H1 (cell line): ENCODE results near the gene HS1BP3. TPM values are rescaled to one million over a fixed set of nuclear protein-coding genes. Genes with fewer than 3 reads are reported as not detected.

Experiments
- CTCF ChIA-PET: fragments of 300-600 bp; sonication (Branson Sonifier 250); formaldehyde crosslinking; loops from one replicate; lab custom pipeline; 2021; ENCODE audit not compliant: partially characterized antibody; lab: Charles Lee
- POLR2A ChIA-PET: fragments of 300-600 bp; sonication (Branson Sonifier 250); formaldehyde crosslinking; loops from one replicate; lab custom pipeline; 2021; ENCODE audit warnings: inconsistent platforms; ENCODE audit not compliant: partially characterized antibody; lab: Charles Lee
- DNase-seq, 2 experiments: peaks; one replicate each; pipeline versions ENCODE4 v3.0.0 to v3.0.0-alpha.2; 2010 to 2022; ENCODE audit warnings: low spot score in 2 of 2, low read depth in 1 of 2, mixed read lengths in 1 of 2
- FAIRE-seq: peaks from 2 replicates; lab custom pipeline; 2011; peaks lifted over from hg19 to GRCh38; lab: Jason Lieb, UNC
- H2AFZ ChIP-seq: 2 replicates; pipeline ENCODE4 v1.8.1; 2012; ENCODE audit warnings: low read length, inconsistent platforms
- H2AK5ac ChIP-seq: 2 replicates; pipeline ENCODE4 v1.6.1; 2013; ENCODE audit warnings: low read depth, low read length
- H2BK120ac ChIP-seq: replicated peaks from 2 replicates; pipeline ENCODE3; 2013; ENCODE audit warnings: low read depth, low read length, inconsistent platforms
- H2BK12ac ChIP-seq: 2 replicates; pipeline ENCODE4 v1.6.1; 2013; ENCODE audit warnings: low read depth, low read length
- H2BK15ac ChIP-seq: 2 replicates; pipeline ENCODE4 v1.6.1; 2013; ENCODE audit warnings: low read length
- H2BK20ac ChIP-seq: 2 replicates; pipeline ENCODE4 v1.6.1; 2013; ENCODE audit warnings: low read length
- H2BK5ac ChIP-seq: 2 replicates; pipeline ENCODE4 v1.6.1; 2013; ENCODE audit warnings: low read depth, low read length
- H3K14ac ChIP-seq: 2 replicates; pipeline ENCODE4 v1.6.1; 2013; ENCODE audit warnings: inconsistent platforms; ENCODE audit not compliant: insufficient read length
- H3K18ac ChIP-seq: 2 replicates; pipeline ENCODE4 v1.6.1; 2013; ENCODE audit warnings: low read length; ENCODE audit errors: extremely low read depth
- H3K23ac ChIP-seq: 2 replicates; pipeline ENCODE4 v1.6.1; 2013; ENCODE audit warnings: inconsistent platforms; ENCODE audit not compliant: insufficient read length
- H3K23me2 ChIP-seq: 2 replicates; pipeline ENCODE4 v1.6.1; 2013; ENCODE audit warnings: low read depth, low read length
- H3K27ac ChIP-seq: 2 replicates; pipeline ENCODE4 v1.6.1; 2011; ENCODE audit warnings: low read depth, low read length, inconsistent platforms
- H3K27me3 ChIP-seq, 4 experiments: replicated peaks in 1 of 4; 1 replicate in 1 of 4; 2 replicates in 3 of 4; pipeline versions ENCODE4 v1.6.1 to v1.8.1; 2011 to 2013; ENCODE audit warnings: low read length in 3 of 4, mild to moderate bottlenecking in 3 of 4, inconsistent platforms in 2 of 4, mixed read lengths in 2 of 4, moderate library complexity in 1 of 4; ENCODE audit not compliant: control insufficient read depth in 3 of 4, insufficient read depth in 3 of 4; ENCODE audit errors: extremely low read depth in 1 of 4
- H3K36me3 ChIP-seq, 4 experiments: 2 replicates each; pipeline versions ENCODE4 v1.6.1 to v1.8.1; 2011 to 2013; ENCODE audit warnings: mild to moderate bottlenecking in 4 of 4, low read length in 3 of 4, moderate library complexity in 2 of 4, control low read depth in 1 of 4, inconsistent platforms in 1 of 4; ENCODE audit not compliant: insufficient read depth in 4 of 4, control insufficient read depth in 2 of 4
- H3K4ac ChIP-seq: replicated peaks from 2 replicates; pipeline ENCODE3; 2013; ENCODE audit warnings: low read length, low read depth, mixed read lengths, inconsistent platforms; ENCODE audit not compliant: insufficient read length
- H3K4me1 ChIP-seq, 4 experiments: replicated peaks in 1 of 4; 1 replicate in 1 of 4; 2 replicates in 3 of 4; pipeline versions ENCODE4 v1.6.1 to v1.8.1; 2011 to 2013; ENCODE audit warnings: low read length in 3 of 4, inconsistent platforms in 2 of 4, mixed read lengths in 1 of 4; ENCODE audit not compliant: insufficient read depth in 4 of 4, control insufficient read depth in 3 of 4
- H3K4me2 ChIP-seq, 2 experiments: 2 replicates each; pipeline versions ENCODE4 v1.6.1 to v1.8.1; 2011 to 2013; ENCODE audit warnings: low read depth in 2 of 2, low read length in 2 of 2, control low read depth in 1 of 2, inconsistent platforms in 1 of 2, mild to moderate bottlenecking in 1 of 2; ENCODE audit not compliant: insufficient read depth in 1 of 2
- H3K4me3 ChIP-seq, 4 experiments: fragments of 200-600, 300-600 bp in 1 of 4; sonication (generic), shearing (Covaris generic), sonication (Bioruptor Twin) in 1 of 4; 2 replicates each; pipeline versions ENCODE4 v1.5.1 to v1.8.1; 2011 to 2016; ENCODE audit warnings: low read length in 4 of 4, low read depth in 3 of 4, control low read depth in 2 of 4, inconsistent platforms in 2 of 4, mild to moderate bottlenecking in 2 of 4, mixed read lengths in 1 of 4, moderate library complexity in 1 of 4; ENCODE audit not compliant: insufficient read depth in 2 of 4; ENCODE audit errors: extremely low read depth in 1 of 4
- H3K56ac ChIP-seq: replicated peaks from 2 replicates; pipeline ENCODE3; 2013; ENCODE audit warnings: low read depth, mild to moderate bottlenecking, mixed read lengths, low read length, inconsistent platforms; ENCODE audit not compliant: insufficient read length
- H3K79me1 ChIP-seq: 2 replicates; pipeline ENCODE4 v1.6.1; 2013; ENCODE audit warnings: low read depth, low read length, control low read depth
- H3K79me2 ChIP-seq, 2 experiments: 2 replicates each; pipeline versions ENCODE4 v1.6.1 to v1.8.1; 2012 to 2013; ENCODE audit warnings: low read length in 2 of 2, mild to moderate bottlenecking in 2 of 2, inconsistent platforms in 1 of 2; ENCODE audit not compliant: insufficient read depth in 2 of 2, control insufficient read depth in 1 of 2
- H3K9ac ChIP-seq, 4 experiments: replicated peaks in 1 of 4; 1 replicate in 1 of 4; 2 replicates in 3 of 4; pipeline versions ENCODE4 v1.6.1 to v1.8.1; 2011 to 2013; ENCODE audit warnings: low read depth in 3 of 4, low read length in 3 of 4, control low read depth in 2 of 4, mild to moderate bottlenecking in 2 of 4, moderate library complexity in 2 of 4, inconsistent platforms in 1 of 4; ENCODE audit errors: extremely low read depth in 1 of 4
- H3K9me3 ChIP-seq, 2 experiments: 2 replicates each; pipeline versions ENCODE4 v1.6.1 to v1.8.1; 2012 to 2013; ENCODE audit warnings: mild to moderate bottlenecking in 2 of 2, moderate library complexity in 2 of 2, control low read depth in 1 of 2, inconsistent platforms in 1 of 2, low read depth in 1 of 2, low read length in 1 of 2, mixed read lengths in 1 of 2; ENCODE audit not compliant: insufficient read depth in 2 of 2
- H4K20me1 ChIP-seq, 2 experiments: replicated peaks in 1 of 2; 2 replicates each; pipeline versions ENCODE3 to v1.8.1; 2011 to 2013; ENCODE audit warnings: inconsistent platforms in 2 of 2, low read length in 2 of 2, mild to moderate bottlenecking in 1 of 2; ENCODE audit not compliant: insufficient read depth in 2 of 2, control insufficient read depth in 1 of 2
- H4K5ac ChIP-seq: 2 replicates; pipeline ENCODE4 v1.6.1; 2013; ENCODE audit warnings: low read length, low read depth, mixed read lengths, inconsistent platforms; ENCODE audit not compliant: insufficient read length
- H4K8ac ChIP-seq: 2 replicates; pipeline ENCODE4 v1.8.0; 2013; ENCODE audit warnings: mild to moderate bottlenecking, moderate library complexity, low read length, inconsistent platforms; ENCODE audit not compliant: insufficient read depth; ENCODE audit errors: extremely low read depth
- H4K91ac ChIP-seq: replicated peaks from 2 replicates; pipeline ENCODE3; 2013; ENCODE audit warnings: low read length, mixed read lengths, inconsistent platforms; ENCODE audit not compliant: insufficient read length
- CTBP2 ChIP-seq: IDR thresholded peaks from 2 replicates; pipeline ENCODE4 v1.7.0; 2011; ENCODE audit warnings: borderline replicate concordance, mild to moderate bottlenecking, moderate library complexity, mixed read lengths, low read length; ENCODE audit not compliant: insufficient read depth, insufficient read length
- EGR1 ChIP-seq: IDR thresholded peaks from 2 replicates; pipeline ENCODE4 v1.6.1; 2011; ENCODE audit warnings: low read depth, low read length, borderline replicate concordance
- SP2 ChIP-seq: IDR thresholded peaks from 2 replicates; pipeline ENCODE4 v1.6.1; 2012; ENCODE audit warnings: mild to moderate bottlenecking, low read length, inconsistent platforms
- WGBS, 2 experiments: shearing (Covaris generic) in 1 of 2; methylation state at CpG; one replicate each; pipeline versions ENCODE4 v1.1.6 to v1.1.7; 2013 to 2015; ENCODE audit warnings: low lambda C conversion rate in 2 of 2, mixed read lengths in 2 of 2, inconsistent platforms in 1 of 2, low coverage in 1 of 2, missing lambda C conversion rate in 1 of 2; ENCODE audit not compliant: insufficient replicate concordance in 2 of 2, insufficient coverage in 1 of 2, insufficient read length in 1 of 2; ENCODE audit errors: extremely low coverage in 1 of 2, missing lambda C conversion rate in 1 of 2; 5-methylcytosine and 5-hydroxymethylcytosine counted together
- polyA plus RNA-seq, 7 experiments: library from polyadenylated mRNA; depleted of rRNA in 3 of 7; stranded (reverse) in 5 of 7; unstranded in 2 of 7; fragments of >200 nt in 5 of 7; fragments of 200-250 nt in 2 of 7; gene quantifications; 1 replicate in 5 of 7; 2 replicates in 1 of 7; 4 replicates in 1 of 7; pipeline versions ENCODE4 v1.2.1 to v1.2.3, GENCODE V29; 2011 to 2013; ENCODE audit warnings: missing spikeins in 2 of 7, mixed read lengths in 2 of 7
- total RNA-seq: library from RNA; stranded (reverse); fragmentation: NEBNext Ultra II Directional; extraction: Animal tissue kit (Norgen Biotek cat#: 25700); gene quantifications from 2 replicates; pipeline ENCODE4 v1.2.1, GENCODE V29; 2021

HS1BP3 gene
- total and polyA plus RNA-seq, 2 of the 8 experiments (the other 6 are each of a cell fraction or from before 2014, with no cell fraction given) = 11.1 to 11.3 TPM

- H3K14ac ChIP-seq = no peak overlapping the region
- no peak overlapping the region for H2AFZ ChIP-seq
- FAIRE-seq = no peak
- H3K23ac ChIP-seq = no peak overlapping the region
- 0 out of 4 replicates have a peak overlapping the region, but pooled peaks of 1 of the 2 experiments have one; percentile 5 for H3K4me2 ChIP-seq
- no peak overlapping the region for H3K4ac ChIP-seq
- DNase-seq = no peak
- 29% methylated on average over 1 of the region's 2 CpGs; no CpG with 5 or more reads in 1 of the 2 experiments for WGBS, 2 experiments
- CTCF ChIA-PET = interaction anchor here (0.7 to 2.2 kb wide), 16 partner anchors 8 to 126 kb away, joined by 3 to 9 read pairs (median 4); partner anchors contain the start of gene RHOB
- peaks cover 4 to 11% (median 8%) of the 10 kb centered on the region in 4 experiments for H3K4me1 ChIP-seq
- H2BK120ac ChIP-seq = no peak overlapping the region
- H3K36me3 ChIP-seq = no peaks in the 10 kb centered on the region
- no peak for TF ChIP-seq CTBP2
- TF ChIP-seq SP2 = no peak
- TF ChIP-seq EGR1 = no peak
- no peak overlapping the region for H3K56ac ChIP-seq
- no peak overlapping the region for H3K27ac ChIP-seq
- H4K8ac ChIP-seq = no peak overlapping the region
- no peaks in the 10 kb centered on the region; a peak in 3 of 7 replicates for H3K27me3 ChIP-seq
- no peaks in the 10 kb centered on the region for H3K79me1 ChIP-seq
- H2BK12ac ChIP-seq = peak overlapping the region; percentile 87
- POLR2A ChIA-PET = interaction anchor here (1.0 to 1.5 kb wide), 3 partner anchors 12 to 121 kb away, joined by 3 to 7 read pairs (median 6); partner anchors contain the start of gene RHOB
- H4K91ac ChIP-seq = peak overlapping the region; percentile 59
- H2BK5ac ChIP-seq = 0 out of 2 replicates have a peak overlapping the region, but pooled peaks have one; percentile 71
- peak overlapping the region; percentile 83; the same call in 1 of the 2 replicates for H3K18ac ChIP-seq
- H3K9ac ChIP-seq = no peak overlapping the region
- H2BK15ac ChIP-seq = no peak overlapping the region
- no peak overlapping the region for H3K4me3 ChIP-seq
- no peaks in the 10 kb centered on the region for H4K20me1 ChIP-seq
- H2AK5ac ChIP-seq = 0 out of 2 replicates have a peak overlapping the region, but pooled peaks have one; percentile 19
- H3K79me2 ChIP-seq = no peaks in the 10 kb centered on the region
- no peaks in the 10 kb centered on the region for H3K23me2 ChIP-seq
- H3K9me3 ChIP-seq = no peaks in the 10 kb centered on the region
- 0 out of 2 replicates have a peak overlapping the region, but pooled peaks have one; percentile 72 for H2BK20ac ChIP-seq
- H4K5ac ChIP-seq = no peak overlapping the region
Observed at GRCh38 chr2:20567926-20568179, 83.0 kb downstream of the HS1BP3 start.

Other genes with a start within 250 kb of the HS1BP3 start
- gene RHOB, start 204.0 kb downstream of the HS1BP3 start, total RNA-seq = 9.5 and 13.5 TPM in 2 replicates
- 9.3 and 17.8 TPM in 2 replicates for gene RHOB, start 204.0 kb downstream of the HS1BP3 start, polyA plus RNA-seq (2011; rRNA removed)
- gene GDF7, start 16.0 kb upstream of the HS1BP3 start, total RNA-seq = 0.04 and 0.06 TPM in 2 replicates
- 0.06 and 0.13 TPM in 2 replicates for gene GDF7, start 16.0 kb upstream of the HS1BP3 start, polyA plus RNA-seq (2011; rRNA removed)
- 22.9 and 26.3 TPM in 2 replicates for gene LDAH, start 172.0 kb upstream of the HS1BP3 start, total RNA-seq
- 10.9 and 11.3 TPM in 2 replicates for gene LDAH, start 172.0 kb upstream of the HS1BP3 start, polyA plus RNA-seq (2011; rRNA removed)